T-helper 1 cell (primary cell): Measurements from ENCODE around the gene SLC19A2.
A peak's percentile ranks its signal among the peaks of the same experiment; 100 is the strongest.
"Not testable (repeated sequence)": the region's sequence is repeated elsewhere in the genome, so short reads cannot be mapped to it uniquely, and the experiment has no call there.

ENCODE experiments used
- DNase-seq, 5 donors: peaks; one replicate each; pipeline ENCODE4 v3.0.0-alpha.2; 2012 to 2020
- total RNA-seq, 4 donors: gene quantifications; one replicate each; lab custom pipeline; 2026; lab: John Stamatoyannopoulos, UW

SLC19A2 gene
- total RNA-seq, result 7.2 to 9.4 (median 9.0) reads per million in 4 donors

GRCh38 chr1:169485431-169486280 lies at the start of gene SLC19A2:
Gene SLC19A2 (minus strand): TSS chr1:169485944. CDS start chr1:169485766, 178 bp downstream.
- DNase-seq, result peak; percentile 88 to 97 (median 90)

GRCh38 chr1:169534653-169535052 lies 48.9 kb upstream of the SLC19A2 start:
- DNase-seq, result no peak

GRCh38 chr1:169533528-169534190 lies 47.9 kb upstream of the SLC19A2 start:
- DNase-seq, result not testable (repeated sequence)

GRCh38 chr1:169530448-169530847 lies 44.7 kb upstream of the SLC19A2 start:
- no peak for DNase-seq

GRCh38 chr1:169529068-169529642 lies 43.4 kb upstream of the SLC19A2 start:
- DNase-seq, result peak in 1 of 5 donors; percentile 17

- no peak for DNase-seq
Measured at GRCh38 chr1:169528215-169529067, 42.7 kb upstream of the SLC19A2 start.

- no peak for DNase-seq
Measured at GRCh38 chr1:169527451-169528214, 41.9 kb upstream of the SLC19A2 start.

- DNase-seq, result no peak
Measured at GRCh38 chr1:169527001-169527400, 41.3 kb upstream of the SLC19A2 start.

GRCh38 chr1:169526120-169526832 lies 40.5 kb upstream of the SLC19A2 start:
- no peak for DNase-seq

- no peak for DNase-seq
Measured at GRCh38 chr1:169525391-169525790, 39.6 kb upstream of the SLC19A2 start.

GRCh38 chr1:169523904-169524303 lies 38.2 kb upstream of the SLC19A2 start:
- no peak for DNase-seq

GRCh38 chr1:169521226-169521625 lies 35.5 kb upstream of the SLC19A2 start:
- DNase-seq, result no peak

GRCh38 chr1:169517558-169518186 lies 31.9 kb upstream of the SLC19A2 start:
- no peak for DNase-seq

- DNase-seq, result no peak
Measured at GRCh38 chr1:169515641-169516040, 29.9 kb upstream of the SLC19A2 start.

GRCh38 chr1:169514566-169515270 lies 29.0 kb upstream of the SLC19A2 start:
- DNase-seq, result no peak

- DNase-seq, result no peak
Measured at GRCh38 chr1:169513208-169513607, 27.5 kb upstream of the SLC19A2 start.

GRCh38 chr1:169511316-169512005 lies 25.7 kb upstream of the SLC19A2 start:
- DNase-seq, result no peak

- DNase-seq, result no peak
Measured at GRCh38 chr1:169510060-169510459, 24.3 kb upstream of the SLC19A2 start.

- DNase-seq, result no peak
Measured at GRCh38 chr1:169509354-169509753, 23.6 kb upstream of the SLC19A2 start.
